ENCODE results near the gene CORO2B. TPM values are rescaled to one million over a fixed set of nuclear protein-coding genes. Genes with fewer than 3 reads are reported as not detected.
A peak's percentile ranks its signal among the peaks of the same experiment; 100 is the strongest.

Gene CORO2B
- total RNA-seq, 2 donors from 2014 or later = not detected

GRCh38 chr15:68658641-68659358 lies 80.0 kb downstream of the CORO2B start:
- H3K4me3 Mint-ChIP-seq = no peak overlapping the region
- H3K4me1 Mint-ChIP-seq (ENCODE audit: low read depth in 2 of 2) = no peaks in the 10 kb centered on the region
- DNase-seq (ENCODE audit: low spot score) (peak; percentile 56), ATAC-seq (no peak)
- H3K9me3 Mint-ChIP-seq = no peaks in the 10 kb centered on the region
- H3K36me3 Mint-ChIP-seq = no peaks in the 10 kb centered on the region
- no peak overlapping the region for H3K27ac Mint-ChIP-seq
- peaks cover 8 to 15% of the 10 kb centered on the region in 2 donors for H3K27me3 Mint-ChIP-seq

DNA sequence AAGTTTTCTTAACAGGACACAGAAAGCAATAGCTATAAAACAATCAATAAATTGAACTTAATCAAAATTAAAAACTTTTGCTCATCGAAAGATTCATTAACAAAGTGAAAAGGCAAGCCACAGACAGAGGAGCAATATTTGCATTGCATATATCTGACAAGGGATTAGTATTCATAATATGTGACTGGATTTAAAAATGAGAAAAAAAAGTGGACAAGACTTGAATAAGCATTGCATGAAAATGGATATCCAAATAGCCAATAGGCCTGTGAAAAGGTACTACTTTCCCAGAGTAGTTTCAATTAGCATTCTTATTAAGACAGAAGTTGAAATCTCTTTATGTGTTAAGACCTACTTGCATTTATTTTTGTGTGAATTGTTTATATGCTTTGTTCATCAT lies 84.7 kb downstream of the CORO2B start:
- DNase-seq (ENCODE audit: low spot score) (no peak), ATAC-seq (no peak)
- no peaks in the 10 kb centered on the region for H3K36me3 Mint-ChIP-seq
- no peaks in the 10 kb centered on the region for H3K4me1 Mint-ChIP-seq (ENCODE audit: low read depth in 2 of 2)
- H3K4me3 Mint-ChIP-seq = no peak overlapping the region
- peaks cover 11 to 36% of the 10 kb centered on the region in 2 donors for H3K27me3 Mint-ChIP-seq
- H3K27ac Mint-ChIP-seq = no peak overlapping the region
- H3K9me3 Mint-ChIP-seq = no peaks in the 10 kb centered on the region

- Mint-ChIP-seq H3K27me3 (peaks cover 11 to 43% of the 10 kb centered on the region in 2 donors), H3K4me1 (ENCODE audit: low read depth in 2 of 2) (no peaks in the 10 kb centered on the region), H3K9me3 (no peaks in the 10 kb centered on the region), H3K27ac (no peak overlapping the region), H3K36me3 (no peaks in the 10 kb centered on the region), H3K4me3 (no peak overlapping the region)
- ATAC-seq = no peak
- DNase-seq (ENCODE audit: low spot score) = no peak
These were observed 87.5 kb downstream of the CORO2B start for GRCh38 chr15:68666120-68666811.

GRCh38 chr15:68666812-68667450 lies 88.1 kb downstream of the CORO2B start:
- Mint-ChIP-seq H3K36me3 (no peaks in the 10 kb centered on the region), H3K9me3 (no peaks in the 10 kb centered on the region), H3K27me3 (peaks cover 15 to 46% of the 10 kb centered on the region in 2 donors), H3K4me3 (no peak overlapping the region), H3K27ac (no peak overlapping the region), H3K4me1 (ENCODE audit: low read depth in 2 of 2) (no peaks in the 10 kb centered on the region)
- ATAC-seq = peak in 1 of 2 donors; percentile 24
- DNase-seq (ENCODE audit: low spot score) = no peak

DNA sequence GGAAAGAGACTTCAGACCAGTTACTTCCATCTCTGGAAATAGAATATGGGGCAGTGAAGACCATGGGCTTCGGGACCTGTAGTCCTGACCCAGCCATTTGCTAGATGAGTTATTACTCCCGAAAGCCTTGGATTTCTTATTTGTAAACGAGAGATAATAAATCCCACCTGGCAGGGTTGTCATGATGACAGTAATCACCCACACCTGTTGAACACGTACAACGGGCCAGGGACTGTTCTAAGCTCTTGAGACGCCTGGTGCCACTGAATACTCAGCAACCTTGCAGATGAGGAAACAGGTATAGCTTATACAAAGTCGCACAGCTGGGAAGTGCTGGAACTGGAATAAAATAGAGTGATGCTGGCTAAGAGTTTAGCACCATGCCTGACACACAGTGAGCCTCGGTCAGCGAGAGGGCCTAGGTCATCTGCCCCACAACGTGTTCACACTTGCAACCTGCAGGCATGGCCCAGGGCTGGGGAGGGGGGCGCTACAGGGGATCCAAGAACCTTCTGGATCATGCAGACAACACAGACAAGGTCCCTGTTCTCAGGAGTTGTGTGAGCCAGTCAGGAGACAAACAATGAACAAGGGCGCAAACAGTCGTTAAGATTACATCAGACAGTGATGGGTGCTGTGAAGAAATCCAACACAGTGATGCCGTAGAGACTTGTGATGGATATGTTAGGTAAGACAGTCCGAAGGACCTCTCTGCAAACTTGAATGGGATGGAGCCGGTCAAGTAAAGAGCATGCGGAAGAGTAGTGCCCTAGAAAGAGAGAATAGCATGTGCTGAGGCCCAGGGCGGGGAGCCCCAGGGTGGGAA lies 89.2 kb downstream of the CORO2B start:
- Mint-ChIP-seq H3K36me3 (no peaks in the 10 kb centered on the region), H3K4me1 (ENCODE audit: low read depth in 2 of 2) (no peaks in the 10 kb centered on the region), H3K4me3 (no peak overlapping the region), H3K9me3 (no peaks in the 10 kb centered on the region), H3K27ac (no peak overlapping the region), H3K27me3 (peaks cover 16 to 46% of the 10 kb centered on the region in 2 donors)
- ATAC-seq (no peak), DNase-seq (ENCODE audit: low spot score) (no peak)

DNA sequence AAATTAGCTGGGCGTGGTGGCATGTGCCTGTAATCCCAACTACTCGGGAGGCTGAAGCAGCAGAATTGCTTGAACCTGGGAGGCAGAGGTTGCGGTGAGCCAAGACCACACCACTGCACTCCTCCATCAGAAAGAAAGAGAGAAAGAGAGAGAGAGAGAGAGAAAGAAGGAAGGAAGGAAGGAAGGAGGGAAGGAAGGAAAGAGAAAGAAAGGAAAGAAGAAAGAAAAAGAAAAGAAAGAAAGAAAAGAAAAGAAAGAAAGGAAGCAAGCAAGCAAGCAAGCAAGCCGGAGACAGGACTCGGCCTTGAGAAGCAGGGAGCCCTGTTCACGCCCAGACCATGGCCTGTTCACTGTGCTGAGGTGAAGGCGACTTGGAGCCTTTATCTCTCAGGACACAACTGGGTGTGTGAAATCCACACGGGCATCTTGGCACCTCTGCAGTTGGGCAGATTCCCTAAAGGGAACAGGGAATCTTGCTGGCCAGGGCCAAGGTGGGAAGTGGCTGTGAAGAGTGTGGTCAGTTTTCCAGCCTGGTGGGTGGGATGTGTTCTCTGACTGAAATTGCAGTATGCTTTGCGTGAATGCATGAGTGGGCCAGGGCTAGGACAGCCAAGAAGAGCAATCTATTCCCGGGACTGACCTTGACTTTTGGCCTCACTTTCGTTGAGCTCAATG lies 90.3 kb downstream of the CORO2B start:
- peak; percentile 5 for DNase-seq (ENCODE audit: low spot score)
- Mint-ChIP-seq H3K4me3 (no peak overlapping the region), H3K36me3 (no peaks in the 10 kb centered on the region), H3K4me1 (ENCODE audit: low read depth in 2 of 2) (peaks cover 0 to 3% of the 10 kb centered on the region in 2 donors), H3K27me3 (peaks cover 12 to 37% of the 10 kb centered on the region in 2 donors), H3K27ac (no peak overlapping the region), H3K9me3 (no peaks in the 10 kb centered on the region)
- no peak for ATAC-seq

DNA sequence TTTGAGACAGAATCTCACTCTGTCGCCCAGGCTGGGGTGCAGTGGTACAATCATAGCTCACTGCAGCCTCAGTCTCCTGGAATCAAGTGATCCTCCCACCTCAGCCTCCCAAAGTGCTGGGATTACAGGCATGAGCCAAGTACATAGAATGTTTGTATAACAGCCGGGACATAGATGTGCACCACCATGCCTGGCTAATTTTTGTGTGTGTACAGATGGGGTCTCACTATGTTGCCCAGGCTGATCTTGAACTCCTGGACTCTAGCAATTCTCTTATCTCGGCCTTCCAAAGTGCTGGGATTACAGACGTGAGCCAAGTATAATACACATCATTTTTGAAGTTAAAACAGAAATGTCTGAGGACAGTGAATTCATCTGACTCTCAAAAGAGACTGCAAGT lies 93.5 kb downstream of the CORO2B start:
- no peak for ATAC-seq
- no peaks in the 10 kb centered on the region for H3K9me3 Mint-ChIP-seq
- peaks cover 0 to 5% of the 10 kb centered on the region in 2 donors for H3K4me1 Mint-ChIP-seq (ENCODE audit: low read depth in 2 of 2)
- peaks cover 10 to 25% of the 10 kb centered on the region in 2 donors for H3K27me3 Mint-ChIP-seq
- H3K4me3 Mint-ChIP-seq = no peak overlapping the region
- DNase-seq (ENCODE audit: low spot score) = no peak
- H3K27ac Mint-ChIP-seq = no peak overlapping the region
- H3K36me3 Mint-ChIP-seq = no peaks in the 10 kb centered on the region

DNA sequence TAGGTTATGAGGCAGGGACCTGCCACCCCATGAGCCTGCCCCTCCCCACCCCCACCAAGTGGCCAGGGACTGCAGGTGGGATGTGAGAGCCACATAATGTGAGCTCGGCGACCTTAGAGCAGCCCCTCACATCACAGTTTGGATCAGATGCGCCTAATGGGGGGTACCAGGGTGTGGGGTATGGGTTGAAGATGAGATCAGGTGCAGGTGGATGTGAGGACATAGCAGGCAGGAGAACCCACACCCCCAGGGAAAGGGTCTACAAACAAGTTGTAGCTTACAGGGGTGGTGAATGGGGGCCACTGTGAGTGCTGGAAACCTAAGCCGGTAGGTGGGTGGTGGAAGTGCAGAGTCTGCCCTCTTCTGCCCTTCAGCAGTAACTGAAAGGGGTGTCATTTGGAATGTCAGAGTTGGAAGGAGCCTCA lies 94.0 kb downstream of the CORO2B start:
- DNase-seq (ENCODE audit: low spot score) = no peak
- Mint-ChIP-seq H3K9me3 (no peaks in the 10 kb centered on the region), H3K27me3 (peaks cover 10 to 25% of the 10 kb centered on the region in 2 donors), H3K27ac (no peak overlapping the region), H3K36me3 (no peaks in the 10 kb centered on the region), H3K4me1 (ENCODE audit: low read depth in 2 of 2) (peaks cover 0 to 5% of the 10 kb centered on the region in 2 donors), H3K4me3 (no peak overlapping the region)
- ATAC-seq = no peak

GRCh38 chr15:68674975-68675374 lies 96.2 kb downstream of the CORO2B start:
- DNase-seq (ENCODE audit: low spot score) (peak; percentile 10), ATAC-seq (no peak)
- Mint-ChIP-seq H3K27ac (no peak overlapping the region), H3K36me3 (no peaks in the 10 kb centered on the region), H3K27me3 (peaks cover 12 to 13% of the 10 kb centered on the region in 2 donors), H3K9me3 (no peaks in the 10 kb centered on the region), H3K4me3 (no peak overlapping the region), H3K4me1 (ENCODE audit: low read depth in 2 of 2) (peaks cover 0 to 5% of the 10 kb centered on the region in 2 donors)

- H3K4me1 Mint-ChIP-seq (ENCODE audit: low read depth in 2 of 2) = peaks cover 0 to 5% of the 10 kb centered on the region in 2 donors
- H3K27ac Mint-ChIP-seq = no peak overlapping the region
- no peaks in the 10 kb centered on the region for H3K9me3 Mint-ChIP-seq
- H3K4me3 Mint-ChIP-seq = no peak overlapping the region
- peaks cover 12 to 13% of the 10 kb centered on the region in 2 donors for H3K27me3 Mint-ChIP-seq
- ATAC-seq = no peak
- H3K36me3 Mint-ChIP-seq = no peaks in the 10 kb centered on the region
- peak; percentile 45 for DNase-seq (ENCODE audit: low spot score)
These were observed 97.3 kb downstream of the CORO2B start for GRCh38 chr15:68676011-68676605.

DNA sequence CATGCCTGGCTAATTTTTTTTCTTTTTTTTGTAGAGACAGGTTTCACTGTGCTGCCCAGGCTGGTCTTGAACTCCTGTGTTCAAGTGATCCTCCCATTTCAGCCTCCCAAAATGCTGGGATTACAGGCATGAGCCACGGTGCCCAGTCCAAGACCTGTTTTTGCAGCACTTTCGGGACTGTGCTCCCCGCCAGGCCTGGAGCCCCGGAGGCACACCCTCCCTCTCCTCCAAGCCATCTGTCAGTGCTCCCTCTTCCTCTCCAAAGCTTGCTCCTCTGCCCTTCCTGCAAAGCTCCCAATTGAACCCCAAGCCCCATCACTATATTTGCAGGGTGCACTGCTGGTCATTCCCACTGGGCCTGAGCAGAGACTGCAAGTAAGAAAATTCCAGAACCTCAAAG lies 98.1 kb downstream of the CORO2B start:
- H3K4me3 Mint-ChIP-seq = no peak overlapping the region
- peak; percentile 13 for DNase-seq (ENCODE audit: low spot score)
- H3K9me3 Mint-ChIP-seq = no peaks in the 10 kb centered on the region
- H3K27me3 Mint-ChIP-seq = peaks cover 8% of the 10 kb centered on the region in 2 donors
- H3K4me1 Mint-ChIP-seq (ENCODE audit: low read depth in 2 of 2) = peaks cover 0 to 5% of the 10 kb centered on the region in 2 donors
- ATAC-seq = no peak
- no peak overlapping the region for H3K27ac Mint-ChIP-seq
- H3K36me3 Mint-ChIP-seq = no peaks in the 10 kb centered on the region

GRCh38 chr15:68677996-68678395 lies 99.2 kb downstream of the CORO2B start:
- peak; percentile 26 for DNase-seq (ENCODE audit: low spot score)
- H3K27me3 Mint-ChIP-seq = peaks cover 2 to 4% of the 10 kb centered on the region in 2 donors
- H3K36me3 Mint-ChIP-seq = no peaks in the 10 kb centered on the region
- H3K27ac Mint-ChIP-seq = no peak overlapping the region
- H3K4me3 Mint-ChIP-seq = no peak overlapping the region
- peaks cover 0 to 5% of the 10 kb centered on the region in 2 donors for H3K4me1 Mint-ChIP-seq (ENCODE audit: low read depth in 2 of 2)
- no peak for ATAC-seq
- no peaks in the 10 kb centered on the region for H3K9me3 Mint-ChIP-seq

DNA sequence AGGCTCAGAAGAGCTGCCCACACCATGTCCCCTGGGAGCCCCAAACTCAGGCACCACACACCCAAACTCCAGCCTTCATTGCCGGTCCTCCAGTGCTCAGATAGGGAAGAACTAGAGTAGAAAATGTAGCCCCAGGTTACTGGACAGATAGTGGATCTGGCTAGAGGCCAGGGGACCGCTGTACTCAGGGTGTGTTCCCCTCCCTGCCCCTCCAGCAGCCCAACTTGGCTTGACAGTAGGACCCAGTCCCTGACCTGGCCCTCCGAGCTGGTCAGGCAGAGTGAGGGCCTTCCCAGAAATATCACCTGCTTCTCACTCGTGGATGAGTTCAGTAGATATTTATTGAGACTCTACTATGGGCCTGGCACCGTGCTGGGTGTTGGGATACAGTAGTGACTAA lies 100.0 kb downstream of the CORO2B start:
- Mint-ChIP-seq H3K27ac (no peak overlapping the region), H3K36me3 (no peaks in the 10 kb centered on the region), H3K4me1 (ENCODE audit: low read depth in 2 of 2) (peaks cover 0 to 5% of the 10 kb centered on the region in 2 donors), H3K4me3 (no peak overlapping the region), H3K9me3 (no peaks in the 10 kb centered on the region), H3K27me3 (peaks cover 0 to 3% of the 10 kb centered on the region in 2 donors)
- DNase-seq (ENCODE audit: low spot score) (peak; percentile 51), ATAC-seq (no peak)

All from natural killer cell treated with Interleukin-12 subunit alpha and Interleukin-12 subunit beta and Interleukin-15 and Interleukin-18, amount 100 ng/mL, for 72 hours (primary cell).